SK-N-MC (cell line): ENCODE measurements around the gene CFAP65.

ENCODE experiments used
- EZH2 ChIP-seq: fragments of 200-600 bp; sonication (generic); IDR thresholded peaks from one replicate; pipeline ENCODE4 v1.6.1; 2017; ENCODE audit warnings: antibody characterized with exemption
- POLR2AphosphoS5 ChIP-seq: IDR thresholded peaks from 2 replicates; pipeline ENCODE4 v1.6.1; 2012; ENCODE audit warnings: mild to moderate bottlenecking, low read depth, low read length, borderline replicate concordance

- TF ChIP-seq EZH2 (no peak), POLR2AphosphoS5 (no peak)
Measured at GRCh38 chr2:219031005-219031738, 10.1 kb downstream of the CFAP65 start.
